GM12864 (cell line): Measurements from ENCODE around the gene SYNDIG1L.

Experiments used
- DNase-seq: peaks from one replicate; pipeline ENCODE4 v3.0.0-alpha.2; 2011; ENCODE audit warnings: low read depth
- H3K4me3 ChIP-seq: 2 replicates; pipeline ENCODE4 v1.5.1; 2011; ENCODE audit warnings: mild to moderate bottlenecking, low read depth, low read length, control low read depth
- TF ChIP-seq, protein P1 (sequence below): IDR thresholded peaks from 2 replicates; pipeline ENCODE4 v1.5.1; 2011; ENCODE audit warnings: low read depth, mild to moderate bottlenecking, moderate library complexity, low read length, control low read depth, inconsistent platforms; ENCODE audit errors: missing control alignments

SYNDIG1L gene

DNA sequence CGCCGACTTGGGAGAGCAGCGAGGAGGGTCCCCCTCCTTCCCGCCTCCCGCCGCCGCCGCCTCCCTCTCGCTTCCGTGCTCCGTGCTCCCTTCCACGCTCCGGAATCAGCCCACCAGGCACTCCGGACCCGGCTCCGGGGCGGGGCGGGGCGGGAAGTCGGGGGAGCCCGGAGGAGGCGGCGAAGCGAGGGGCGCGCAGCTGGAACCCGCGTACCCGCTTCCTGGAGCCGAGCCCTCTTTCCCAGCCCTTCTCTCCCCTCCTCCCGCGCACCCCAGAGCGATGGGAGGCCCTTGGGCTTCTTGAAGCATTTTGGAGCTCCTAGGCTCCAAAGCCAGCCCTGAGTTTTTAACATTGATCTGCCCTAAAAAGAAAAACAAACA lies at the start of gene SYNDIG1L:
SYNDIG1L (minus strand) TSS at position 9 of the 381 bp plus-strand sequence. CDS start 16,466 bp downstream, outside the sequence.
- DNase-seq = no peak
- H3K4me3 ChIP-seq = no peak within 1 kb of the TSS
- TF ChIP-seq, protein P1, sequence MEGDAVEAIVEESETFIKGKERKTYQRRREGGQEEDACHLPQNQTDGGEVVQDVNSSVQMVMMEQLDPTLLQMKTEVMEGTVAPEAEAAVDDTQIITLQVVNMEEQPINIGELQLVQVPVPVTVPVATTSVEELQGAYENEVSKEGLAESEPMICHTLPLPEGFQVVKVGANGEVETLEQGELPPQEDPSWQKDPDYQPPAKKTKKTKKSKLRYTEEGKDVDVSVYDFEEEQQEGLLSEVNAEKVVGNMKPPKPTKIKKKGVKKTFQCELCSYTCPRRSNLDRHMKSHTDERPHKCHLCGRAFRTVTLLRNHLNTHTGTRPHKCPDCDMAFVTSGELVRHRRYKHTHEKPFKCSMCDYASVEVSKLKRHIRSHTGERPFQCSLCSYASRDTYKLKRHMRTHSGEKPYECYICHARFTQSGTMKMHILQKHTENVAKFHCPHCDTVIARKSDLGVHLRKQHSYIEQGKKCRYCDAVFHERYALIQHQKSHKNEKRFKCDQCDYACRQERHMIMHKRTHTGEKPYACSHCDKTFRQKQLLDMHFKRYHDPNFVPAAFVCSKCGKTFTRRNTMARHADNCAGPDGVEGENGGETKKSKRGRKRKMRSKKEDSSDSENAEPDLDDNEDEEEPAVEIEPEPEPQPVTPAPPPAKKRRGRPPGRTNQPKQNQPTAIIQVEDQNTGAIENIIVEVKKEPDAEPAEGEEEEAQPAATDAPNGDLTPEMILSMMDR = no peak

- TF ChIP-seq, protein P1 = no peak
- DNase-seq = no peak
- H3K4me3 ChIP-seq = no peak overlapping the region
Observed at GRCh38 chr14:74475678-74476077, 49.7 kb upstream of the SYNDIG1L start.

DNA sequence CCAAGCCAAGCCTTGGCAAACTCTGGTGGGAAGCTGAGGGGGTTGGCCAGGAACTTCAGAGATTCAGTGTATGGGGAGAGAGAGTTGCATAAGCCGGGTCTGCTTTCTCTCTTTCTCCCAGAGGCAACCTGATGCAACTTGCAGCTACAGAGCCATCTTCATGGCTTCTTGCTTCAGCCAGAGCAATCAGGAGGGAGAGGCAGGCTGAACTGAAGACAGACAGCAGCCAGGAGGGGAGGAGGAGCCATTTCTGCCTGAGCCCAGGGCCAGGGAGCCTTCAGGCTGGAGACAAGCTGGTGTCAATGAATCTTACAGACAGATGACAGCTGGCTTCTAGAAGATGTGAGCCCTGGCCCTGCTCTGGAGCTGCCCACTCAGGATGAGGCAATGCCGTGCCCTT lies 48.4 kb upstream of the SYNDIG1L start:
- TF ChIP-seq, protein P1 = no peak
- H3K4me3 ChIP-seq = no peak overlapping the region
- no peak for DNase-seq

DNA sequence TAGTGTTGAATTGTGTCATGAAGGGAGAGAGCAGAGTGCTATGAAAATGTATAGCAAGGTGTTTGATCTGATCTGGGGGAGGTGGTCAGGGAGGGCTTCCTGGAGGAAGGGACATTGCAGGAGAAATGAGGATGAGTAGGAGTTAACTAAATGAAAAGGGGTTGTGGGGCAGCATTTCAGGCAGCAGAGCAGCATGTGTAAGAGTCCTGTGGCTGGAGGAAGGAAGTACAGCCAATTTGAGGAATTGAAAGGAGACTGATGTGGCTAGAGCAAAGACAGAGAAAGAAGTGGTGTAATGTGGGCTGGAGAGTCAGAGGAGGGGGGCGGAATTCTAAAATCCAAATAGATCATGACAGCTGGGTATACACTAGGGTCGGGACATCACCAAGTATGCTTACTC lies 46.6 kb upstream of the SYNDIG1L start:
- no peak overlapping the region for H3K4me3 ChIP-seq
- DNase-seq = no peak
- TF ChIP-seq, protein P1 = no peak

DNA sequence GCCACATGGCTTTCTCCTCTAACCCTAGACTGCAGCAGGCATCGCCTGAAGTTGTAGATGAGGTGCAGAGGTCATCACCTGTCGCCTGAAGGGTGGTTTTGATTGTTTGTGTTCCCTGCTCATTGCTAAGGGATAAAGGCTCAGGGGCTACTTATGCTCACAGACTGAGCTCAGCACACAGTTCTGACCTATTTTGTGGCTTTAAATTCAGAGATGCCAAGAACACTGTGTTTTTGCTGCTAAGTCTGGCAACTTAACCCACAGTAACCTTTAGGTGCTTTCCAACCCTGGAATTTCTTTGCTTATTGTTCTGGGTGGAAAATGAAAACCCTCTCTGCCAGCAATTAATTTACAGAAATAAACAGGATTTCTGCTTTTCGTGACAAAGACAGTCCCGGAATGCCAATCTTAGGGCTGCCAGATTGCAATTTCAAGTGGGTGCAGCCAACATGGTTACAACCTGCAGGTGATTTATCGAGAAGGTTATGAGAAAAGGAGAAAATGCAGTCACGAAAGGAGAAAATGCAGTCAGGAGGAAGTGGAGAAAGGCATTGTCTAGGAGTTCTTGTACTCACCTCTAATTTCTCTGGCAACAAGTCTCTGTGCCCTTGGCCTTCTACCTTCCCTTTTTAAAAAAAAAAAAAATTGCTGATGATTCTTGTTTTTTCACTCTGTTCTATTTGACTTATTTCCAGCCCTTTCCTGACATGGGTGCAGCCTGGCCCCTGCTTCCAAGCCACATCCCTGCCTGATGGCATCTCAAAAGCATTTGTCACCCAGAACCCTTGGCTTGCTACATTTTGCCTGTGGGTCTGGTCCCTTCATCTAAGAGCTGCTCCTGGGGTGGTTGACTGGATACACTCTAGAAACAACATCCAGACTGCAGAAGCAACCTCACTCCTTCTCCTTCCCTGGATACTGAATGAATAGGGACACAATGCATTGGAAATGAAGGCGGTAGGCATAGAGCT lies 43.8 kb upstream of the SYNDIG1L start:
- TF ChIP-seq, protein P1 = no peak
- no peak for DNase-seq
- no peak overlapping the region for H3K4me3 ChIP-seq

DNA sequence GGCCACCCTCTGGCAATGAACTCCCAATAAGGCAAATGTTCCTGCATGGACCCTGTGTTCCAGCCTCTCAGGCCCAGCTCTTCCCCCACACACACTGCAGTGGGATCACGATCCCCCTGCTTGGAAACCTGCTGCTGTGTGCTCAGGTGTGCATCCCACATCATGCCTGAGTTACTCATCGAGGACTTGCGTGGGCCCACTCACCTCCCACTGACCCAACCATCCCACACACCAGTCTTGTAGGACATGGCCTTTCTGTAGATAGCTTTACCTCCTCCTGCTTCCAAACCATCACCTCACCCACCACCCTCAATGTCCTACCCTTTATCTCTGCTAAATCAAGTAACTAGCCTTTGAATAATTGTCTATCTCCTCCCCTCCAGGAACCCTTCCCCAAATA lies 42.5 kb upstream of the SYNDIG1L start:
- no peak for DNase-seq
- TF ChIP-seq, protein P1 = no peak
- no peak overlapping the region for H3K4me3 ChIP-seq
